SJSA1 (cell line): ENCODE data around the gene SART3. TPM values are rescaled to one million over a fixed set of nuclear protein-coding genes. Genes with fewer than 3 reads are reported as not detected.
"Not testable (repeated sequence)": the region's sequence is repeated elsewhere in the genome, so short reads cannot be mapped to it uniquely, and the experiment has no call there.

Source experiments
- DNase-seq, 2 experiments: peaks; one replicate each; pipeline ENCODE4 v3.0.0-alpha.2; 2015 to 2020; ENCODE audit warnings: low spot score in 2 of 2, low read depth in 1 of 2
- H3K27ac ChIP-seq: fragments of 250-450 bp; sonication (Bioruptor Pico); 2 replicates; pipeline ENCODE4 v1.5.1; 2020; ENCODE audit warnings: mild to moderate bottlenecking, moderate library complexity
- H3K27me3 ChIP-seq: fragments of 250-450 bp; sonication (Bioruptor Pico); replicated peaks from 2 replicates; pipeline ENCODE4 v1.5.1; 2020; ENCODE audit warnings: mild to moderate bottlenecking, moderate library complexity
- H3K36me3 ChIP-seq: fragments of 250-450 bp; sonication (Bioruptor Pico); 2 replicates; pipeline ENCODE4 v1.5.1; 2020; ENCODE audit warnings: mild to moderate bottlenecking
- H3K4me1 ChIP-seq: fragments of 250-450 bp; sonication (Bioruptor Pico); replicated peaks from 2 replicates; pipeline ENCODE4 v1.6.1; 2021; ENCODE audit warnings: mild to moderate bottlenecking
- H3K4me3 ChIP-seq: fragments of 250-450 bp; sonication (Bioruptor Pico); 2 replicates; pipeline ENCODE4 v1.5.1; 2020; ENCODE audit warnings: mild to moderate bottlenecking
- H3K9me3 ChIP-seq: fragments of 250-450 bp; sonication (Bioruptor Pico); replicated peaks from 2 replicates; pipeline ENCODE4 v1.5.1; 2020; ENCODE audit warnings: mild to moderate bottlenecking
- total RNA-seq: library from RNA; depleted of rRNA; stranded (reverse); fragments of >200 nt; shearing (Covaris generic); gene quantifications from 2 replicates; pipeline ENCODE4 v1.2.3, GENCODE V29; 2014

The SART3 gene
- total RNA-seq, 1 experiment from 2014 or later = 57.3 TPM

DNA sequence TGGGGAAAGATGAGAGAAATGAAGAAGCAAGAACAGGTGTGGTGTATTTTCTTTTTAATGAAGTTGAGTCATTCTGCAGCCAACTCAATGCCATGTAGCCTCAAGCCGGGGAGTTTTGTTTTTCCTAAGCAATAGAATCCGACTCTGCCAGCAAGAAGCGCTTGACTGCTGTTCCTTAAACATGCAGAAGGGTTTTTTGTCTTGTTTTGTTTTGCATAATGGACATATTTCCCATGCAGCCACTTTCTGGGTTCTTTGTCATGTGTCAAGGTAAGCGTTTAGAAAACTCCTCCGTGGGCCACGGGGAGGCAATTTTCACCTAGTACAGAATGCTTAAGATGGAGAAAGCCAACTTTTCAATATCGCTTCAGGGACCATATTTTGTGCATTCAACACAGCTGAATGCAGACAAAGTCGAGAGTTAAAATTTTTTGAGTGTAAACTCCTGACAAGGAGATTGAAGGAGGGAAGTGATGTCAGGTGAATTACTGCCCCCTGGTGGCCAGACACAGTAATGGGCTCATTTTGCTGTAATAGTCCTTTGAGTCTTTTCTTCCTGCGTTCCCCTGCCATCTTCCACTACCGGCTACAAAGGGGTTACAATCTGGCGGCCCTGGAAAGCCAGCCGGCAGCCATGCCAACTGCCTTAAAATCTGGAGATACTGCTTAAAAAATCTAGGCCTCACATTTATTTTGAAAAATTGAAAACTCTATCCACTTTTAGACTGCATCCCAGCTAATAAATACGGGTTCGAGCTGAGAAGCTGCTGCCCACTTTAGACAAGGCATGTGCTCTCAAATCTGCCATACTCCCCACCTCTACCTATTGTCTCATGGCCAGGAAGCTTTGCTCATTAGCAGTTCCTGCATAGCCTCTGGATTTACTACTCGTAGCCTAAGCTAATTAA, 49.1 kb downstream of the SART3 start:
- peak; percentile 31 to 62 for DNase-seq
- Histone ChIP-seq H3K36me3 (peaks cover under 1% of the 10 kb centered on the region; the same call in 1 of the 2 replicates), H3K9me3 (no peaks in the 10 kb centered on the region), H3K4me1 (peaks cover 5% of the 10 kb centered on the region), H3K27me3 (peaks cover 12% of the 10 kb centered on the region; the same call in 1 of the 2 replicates), H3K4me3 (no peak overlapping the region), H3K27ac (no peak overlapping the region)

DNA sequence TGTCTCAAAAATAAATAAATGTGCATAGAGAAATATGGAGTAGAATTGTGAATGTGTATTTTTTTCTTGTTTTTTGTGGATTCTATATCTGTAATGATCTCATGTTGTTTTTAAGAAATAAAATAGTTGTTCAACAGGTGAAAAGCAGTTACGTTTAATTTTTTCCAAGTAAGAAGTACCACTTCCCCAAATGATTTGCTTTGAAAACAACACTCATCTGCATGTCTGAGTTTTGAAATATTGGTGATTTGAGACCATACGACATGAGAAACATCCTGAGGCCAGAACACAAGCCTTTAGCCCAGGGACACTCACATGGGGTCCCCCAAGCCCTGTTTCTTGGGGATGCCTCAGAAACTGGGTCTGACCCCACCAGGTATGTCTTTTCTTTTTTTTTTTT, 50.1 kb downstream of the SART3 start:
- H3K36me3 ChIP-seq = no peaks in the 10 kb centered on the region
- peaks cover 12% of the 10 kb centered on the region; the same call in 1 of the 2 replicates for H3K27me3 ChIP-seq
- DNase-seq = no peak
- peaks cover 2% of the 10 kb centered on the region for H3K4me1 ChIP-seq
- no peak overlapping the region for H3K27ac ChIP-seq
- H3K9me3 ChIP-seq = no peaks in the 10 kb centered on the region
- no peak overlapping the region for H3K4me3 ChIP-seq

DNA sequence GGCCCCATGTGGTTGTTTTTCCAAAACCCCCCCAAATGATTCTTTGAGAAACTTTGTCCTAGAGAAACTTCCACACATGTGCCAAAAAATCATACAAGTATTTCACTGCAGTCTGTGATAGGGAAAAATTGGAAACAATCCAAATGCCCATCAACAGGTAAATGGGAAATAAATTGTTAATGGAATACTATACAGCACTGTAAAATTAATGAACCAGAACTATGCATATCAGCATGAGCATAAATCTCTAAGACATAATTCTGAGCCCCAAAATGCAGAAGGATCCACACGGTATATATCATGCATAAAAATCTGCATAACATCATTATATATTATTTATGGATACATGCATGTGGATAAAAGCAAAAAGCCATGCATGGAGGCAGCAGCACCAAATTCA, 51.2 kb downstream of the SART3 start:
- peaks cover 12% of the 10 kb centered on the region; the same call in 1 of the 2 replicates for H3K27me3 ChIP-seq
- H3K4me1 ChIP-seq = no peaks in the 10 kb centered on the region
- no peaks in the 10 kb centered on the region for H3K36me3 ChIP-seq
- no peaks in the 10 kb centered on the region for H3K9me3 ChIP-seq
- H3K27ac ChIP-seq = no peak overlapping the region
- DNase-seq = no peak
- H3K4me3 ChIP-seq = no peak overlapping the region

DNA sequence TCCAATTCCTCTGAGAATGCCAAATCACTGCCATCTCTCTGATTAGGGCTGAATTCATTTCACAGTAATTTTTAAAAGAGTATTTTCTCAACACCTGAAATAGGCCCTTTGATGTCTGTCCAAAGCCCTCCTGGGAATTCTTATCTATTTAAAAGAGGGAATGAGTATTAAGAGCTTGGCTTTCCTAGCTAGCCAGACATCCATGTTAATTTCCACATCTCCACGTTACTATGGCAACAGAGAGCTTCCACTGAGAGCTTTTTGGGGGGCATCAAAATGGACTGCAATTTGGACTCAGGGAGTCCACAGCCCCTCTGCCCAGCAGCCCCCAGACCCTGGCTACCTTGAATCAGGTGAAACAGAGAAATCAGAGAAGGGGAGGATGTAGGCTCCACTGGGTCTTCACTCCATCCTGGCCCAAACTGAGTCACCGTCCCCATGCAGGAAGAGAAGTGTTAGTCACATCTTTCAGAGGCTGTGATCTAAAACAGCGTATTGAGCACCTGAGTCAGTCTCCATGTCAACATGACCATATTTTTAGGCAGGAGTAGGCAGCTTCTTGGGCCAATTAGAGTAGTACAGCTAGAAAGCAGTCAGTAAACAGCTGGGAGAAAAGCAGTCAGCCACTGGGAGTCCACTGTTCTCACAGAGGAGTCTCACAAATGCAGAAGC, 52.9 kb downstream of the SART3 start:
- no peak overlapping the region for H3K4me3 ChIP-seq
- H3K36me3 ChIP-seq = no peaks in the 10 kb centered on the region
- H3K4me1 ChIP-seq = no peaks in the 10 kb centered on the region
- DNase-seq = no peak
- H3K27me3 ChIP-seq = peaks cover 12% of the 10 kb centered on the region; the same call in 1 of the 2 replicates
- peaks cover 6% of the 10 kb centered on the region; the same call in 1 of the 2 replicates for H3K9me3 ChIP-seq
- H3K27ac ChIP-seq = no peak overlapping the region

DNA sequence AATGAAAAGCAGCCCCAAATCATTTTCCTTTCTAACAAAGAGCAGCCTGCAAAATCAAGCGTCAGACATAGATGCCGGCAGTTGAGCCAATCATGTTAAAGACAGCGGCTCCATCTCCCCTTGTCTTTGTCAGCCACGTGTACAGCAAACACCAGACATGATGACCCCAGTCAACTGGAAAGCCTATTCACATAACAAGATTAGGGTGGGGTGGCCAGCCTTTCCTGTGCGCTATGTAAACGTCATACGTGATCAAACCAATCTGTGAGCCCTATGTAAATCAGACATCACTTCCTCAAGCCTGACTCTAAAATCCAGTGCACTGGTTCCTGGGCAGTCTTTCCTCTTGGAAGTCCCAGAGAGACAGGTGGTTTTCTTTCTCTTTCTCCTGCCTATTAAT, 55.8 kb downstream of the SART3 start:
- no peak overlapping the region for H3K27ac ChIP-seq
- H3K36me3 ChIP-seq = no peaks in the 10 kb centered on the region
- no peak for DNase-seq
- no peak overlapping the region for H3K4me3 ChIP-seq
- H3K27me3 ChIP-seq = peaks cover 5% of the 10 kb centered on the region; the same call in 1 of the 2 replicates
- peaks cover 10% of the 10 kb centered on the region; the same call in 1 of the 2 replicates for H3K9me3 ChIP-seq
- no peaks in the 10 kb centered on the region for H3K4me1 ChIP-seq

DNA sequence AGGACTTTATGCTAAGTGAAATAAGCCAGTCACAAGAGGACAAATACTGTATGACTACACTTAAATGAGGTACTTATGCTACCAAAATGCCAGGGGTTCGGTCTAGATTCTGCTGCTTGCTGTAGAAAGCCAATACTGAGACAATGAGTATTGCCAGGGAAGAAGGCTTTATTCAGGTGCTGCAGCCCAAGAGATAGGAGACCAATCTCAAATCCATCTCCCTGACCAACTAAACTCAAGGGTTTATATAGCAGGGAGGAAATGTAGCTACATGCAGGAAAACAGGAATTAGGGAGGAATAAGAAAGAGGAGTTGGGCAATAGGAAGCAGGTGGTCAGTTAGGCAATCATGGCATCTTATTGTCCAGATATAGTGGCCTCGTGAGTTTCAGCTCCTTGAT, 58.1 kb downstream of the SART3 start:
- H3K4me3 ChIP-seq = no peak overlapping the region
- H3K27me3 ChIP-seq = no peaks in the 10 kb centered on the region
- peaks cover 10% of the 10 kb centered on the region; the same call in 1 of the 2 replicates for H3K9me3 ChIP-seq
- H3K27ac ChIP-seq = no peak overlapping the region
- no peak for DNase-seq
- no peaks in the 10 kb centered on the region for H3K4me1 ChIP-seq
- H3K36me3 ChIP-seq = no peaks in the 10 kb centered on the region

DNA sequence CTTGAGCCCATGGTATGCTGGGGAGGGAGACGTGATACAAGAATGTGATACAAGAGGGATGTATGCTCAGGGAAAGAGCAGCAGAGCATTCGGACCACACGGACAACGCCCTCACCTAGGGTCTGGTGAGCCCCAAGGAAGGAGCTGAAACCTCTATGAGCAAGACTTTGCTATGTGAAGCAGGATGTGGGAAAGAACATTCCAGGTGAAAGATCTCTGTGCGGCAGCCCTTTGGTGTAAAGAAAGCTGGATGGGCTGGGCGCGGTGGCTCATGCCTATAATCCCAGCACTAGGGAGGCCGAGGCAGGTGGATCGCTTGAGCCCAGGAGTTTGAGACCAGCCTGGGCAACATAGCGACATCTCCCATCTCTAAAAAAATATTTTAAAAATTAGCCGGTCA, 62.8 kb downstream of the SART3 start:
- no peak for DNase-seq
- H3K27me3 ChIP-seq = peaks cover 6% of the 10 kb centered on the region; the same call in 1 of the 2 replicates
- H3K4me3 ChIP-seq = no peak overlapping the region
- H3K36me3 ChIP-seq = no peaks in the 10 kb centered on the region
- peaks cover 4% of the 10 kb centered on the region; the same call in 1 of the 2 replicates for H3K9me3 ChIP-seq
- no peaks in the 10 kb centered on the region for H3K4me1 ChIP-seq
- H3K27ac ChIP-seq = no peak overlapping the region

DNA sequence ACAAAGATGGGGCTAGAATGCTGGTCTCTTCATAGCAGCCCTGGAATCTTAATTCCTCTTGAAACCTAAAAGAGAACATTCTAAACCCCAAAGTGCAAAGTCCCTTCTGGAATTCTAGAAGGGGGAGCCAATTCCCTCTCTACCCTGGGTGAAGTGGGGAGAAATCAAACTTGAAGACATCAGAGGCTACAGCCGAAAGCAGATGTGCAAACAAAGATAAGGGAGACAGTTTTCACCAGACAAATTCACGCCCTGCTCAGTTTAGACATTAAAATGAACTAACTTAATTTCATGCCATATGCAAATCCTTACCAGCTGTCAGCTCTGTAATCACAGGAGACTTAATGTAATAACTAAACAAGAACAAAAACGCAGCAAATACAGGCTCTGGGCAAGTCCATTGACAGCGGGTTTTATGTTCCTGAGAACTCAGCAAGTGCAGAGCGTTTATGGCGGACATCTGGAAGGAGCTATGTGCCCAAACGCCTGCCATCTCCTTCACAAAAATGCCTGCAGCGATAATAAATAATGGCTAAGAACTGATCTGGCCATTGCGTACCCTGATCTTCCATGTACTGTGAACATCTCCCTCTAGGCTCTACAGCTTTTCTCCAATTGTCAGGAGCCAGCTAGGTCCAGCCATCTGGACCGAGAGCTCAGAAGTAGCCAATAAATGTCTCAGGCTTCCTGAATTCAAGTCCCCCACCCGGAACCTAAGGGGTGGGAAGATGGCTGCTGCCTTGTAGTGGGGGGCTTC, 65.0 kb downstream of the SART3 start:
- Histone ChIP-seq H3K27ac (no peak overlapping the region), H3K36me3 (no peaks in the 10 kb centered on the region), H3K4me1 (no peaks in the 10 kb centered on the region), H3K4me3 (no peak overlapping the region), H3K9me3 (no peaks in the 10 kb centered on the region), H3K27me3 (peaks cover 10% of the 10 kb centered on the region; the same call in 1 of the 2 replicates)
- no peak for DNase-seq

DNA sequence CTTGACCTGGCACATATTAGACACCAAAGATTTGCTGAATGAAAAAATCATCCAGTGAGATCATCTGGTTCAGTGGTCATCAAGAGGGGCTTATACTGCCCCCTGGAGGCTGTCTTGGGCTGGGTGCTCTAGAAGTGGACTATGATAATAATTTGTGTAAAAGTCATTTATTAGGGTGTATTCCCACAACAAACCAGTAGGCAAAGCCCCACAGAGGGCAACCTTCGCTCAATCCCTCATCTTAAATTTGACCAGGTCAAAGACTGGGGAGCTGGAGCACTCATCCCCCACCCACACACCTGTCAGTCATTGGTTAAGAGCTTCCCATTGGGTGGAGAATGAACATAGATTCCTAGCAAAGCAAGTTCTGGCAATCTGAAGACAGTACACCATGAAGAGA, 65.9 kb downstream of the SART3 start:
- Histone ChIP-seq H3K9me3 (no peaks in the 10 kb centered on the region), H3K4me3 (no peak overlapping the region), H3K27ac (no peak overlapping the region), H3K36me3 (no peaks in the 10 kb centered on the region), H3K4me1 (no peaks in the 10 kb centered on the region), H3K27me3 (peaks cover 10% of the 10 kb centered on the region; the same call in 1 of the 2 replicates)
- no peak for DNase-seq

DNA sequence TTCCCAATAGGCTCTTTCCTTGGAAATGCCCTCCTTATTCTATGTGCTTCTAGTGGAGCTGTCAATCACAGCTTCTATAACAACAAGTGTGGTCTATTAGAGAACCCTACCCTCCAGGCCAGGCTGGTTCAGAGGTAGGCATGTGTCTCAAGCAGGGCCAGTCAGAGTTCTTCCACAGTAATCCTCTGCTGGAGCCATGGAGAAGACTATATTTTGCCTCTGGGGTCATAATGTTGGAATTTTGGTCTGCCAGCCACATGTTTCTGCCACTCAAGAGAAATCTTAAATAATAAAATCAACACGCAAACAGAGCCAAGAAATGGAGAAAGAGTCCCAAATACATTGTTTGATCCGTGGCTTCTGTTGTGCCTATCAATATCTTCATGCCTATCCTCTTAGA, 69.7 kb downstream of the SART3 start:
- no peaks in the 10 kb centered on the region for H3K4me1 ChIP-seq
- H3K36me3 ChIP-seq = no peaks in the 10 kb centered on the region
- DNase-seq = no peak

DNA sequence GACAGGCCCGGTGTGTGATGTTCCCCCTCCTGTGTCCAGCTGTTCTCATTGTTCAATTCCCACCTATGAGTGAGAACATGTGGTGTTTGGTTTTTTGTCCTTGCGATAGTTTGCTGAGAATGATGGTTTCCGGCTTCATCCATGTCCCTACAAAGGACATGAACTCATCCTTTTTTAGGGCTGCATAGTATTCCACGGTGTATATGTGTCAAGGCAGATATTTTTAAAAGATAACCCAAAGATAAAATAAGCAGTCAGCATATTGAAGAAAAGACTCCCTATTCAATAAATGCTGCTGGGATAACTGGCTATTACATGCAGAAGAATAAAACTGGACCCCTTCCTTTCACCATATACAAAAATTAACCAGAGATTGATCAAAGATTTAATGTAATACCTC, 73.9 kb downstream of the SART3 start:
- not testable (repeated sequence) for DNase-seq, H3K27ac ChIP-seq, H3K36me3 ChIP-seq, H3K9me3 ChIP-seq, H3K4me3 ChIP-seq, H3K27me3 ChIP-seq
- H3K4me1 ChIP-seq = peaks cover 17% of the 10 kb centered on the region

More for the DNA sequence above, 69.7 kb downstream of the SART3 start:
- Histone ChIP-seq H3K4me3 (no peak overlapping the region), H3K27ac (no peak overlapping the region), H3K9me3 (no peaks in the 10 kb centered on the region), H3K27me3 (peaks cover 10% of the 10 kb centered on the region; the same call in 1 of the 2 replicates)

DNA sequence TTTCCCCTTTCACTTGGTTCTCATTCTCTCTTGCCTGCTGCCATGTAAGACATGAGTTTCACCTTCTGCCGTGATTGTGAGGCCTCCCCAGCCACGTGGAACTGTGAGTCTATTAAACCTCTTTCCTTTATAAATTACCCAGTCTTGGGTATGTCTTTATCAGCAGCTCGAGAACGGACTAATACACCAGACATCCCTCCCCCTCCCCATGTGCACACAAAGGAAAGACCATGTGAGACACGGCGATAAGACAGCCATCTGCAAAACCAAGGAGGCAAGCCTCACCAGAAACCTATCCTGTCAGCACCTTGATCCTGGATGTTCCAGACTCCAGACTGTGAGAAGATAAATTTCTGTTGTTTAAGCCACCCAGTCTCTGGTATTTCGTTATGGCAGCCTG, 75.6 kb downstream of the SART3 start:
- not testable (repeated sequence) for H3K36me3 ChIP-seq, H3K27ac ChIP-seq, DNase-seq, H3K4me3 ChIP-seq, H3K27me3 ChIP-seq, H3K9me3 ChIP-seq
- peaks cover 18% of the 10 kb centered on the region for H3K4me1 ChIP-seq

DNA sequence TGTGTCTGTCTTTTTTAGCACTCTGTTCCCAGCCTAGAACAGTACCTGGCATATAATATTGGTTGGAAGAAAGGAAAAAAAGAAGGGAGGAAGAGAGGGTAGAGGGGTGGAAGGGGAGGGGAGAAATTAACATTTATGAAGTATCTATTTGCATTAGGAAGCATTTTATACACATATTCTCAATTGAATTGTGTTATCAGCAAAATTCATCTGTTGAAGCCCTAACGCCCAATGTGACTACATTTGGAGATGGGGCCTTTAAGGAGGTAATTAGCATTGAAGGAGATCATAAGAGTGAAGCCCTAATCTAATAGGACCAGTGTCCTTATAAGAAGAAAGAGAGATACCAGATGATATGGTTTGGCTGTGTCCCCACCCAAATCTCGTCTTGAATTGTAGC, 76.1 kb downstream of the SART3 start:
- no peak for DNase-seq
- no peak overlapping the region for H3K27ac ChIP-seq
- H3K4me1 ChIP-seq = peaks cover 18% of the 10 kb centered on the region
- no peak overlapping the region for H3K4me3 ChIP-seq
- H3K36me3 ChIP-seq = no peaks in the 10 kb centered on the region
- H3K9me3 ChIP-seq = no peaks in the 10 kb centered on the region
- peaks cover 3% of the 10 kb centered on the region; the same call in 1 of the 2 replicates for H3K27me3 ChIP-seq
